GM11168 (cell line): ENCODE data around the gene PIK3R6.

Experiments
- in situ Hi-C: fragments of 300-500 bp; cut with MboI; formaldehyde crosslinking; loops from one replicate; pipeline ENCODE4 v1.12.0; 2022; ENCODE audit warnings: low sequenced_read_pairs; ENCODE audit not compliant: unreplicated experiment

Gene PIK3R6

DNA sequence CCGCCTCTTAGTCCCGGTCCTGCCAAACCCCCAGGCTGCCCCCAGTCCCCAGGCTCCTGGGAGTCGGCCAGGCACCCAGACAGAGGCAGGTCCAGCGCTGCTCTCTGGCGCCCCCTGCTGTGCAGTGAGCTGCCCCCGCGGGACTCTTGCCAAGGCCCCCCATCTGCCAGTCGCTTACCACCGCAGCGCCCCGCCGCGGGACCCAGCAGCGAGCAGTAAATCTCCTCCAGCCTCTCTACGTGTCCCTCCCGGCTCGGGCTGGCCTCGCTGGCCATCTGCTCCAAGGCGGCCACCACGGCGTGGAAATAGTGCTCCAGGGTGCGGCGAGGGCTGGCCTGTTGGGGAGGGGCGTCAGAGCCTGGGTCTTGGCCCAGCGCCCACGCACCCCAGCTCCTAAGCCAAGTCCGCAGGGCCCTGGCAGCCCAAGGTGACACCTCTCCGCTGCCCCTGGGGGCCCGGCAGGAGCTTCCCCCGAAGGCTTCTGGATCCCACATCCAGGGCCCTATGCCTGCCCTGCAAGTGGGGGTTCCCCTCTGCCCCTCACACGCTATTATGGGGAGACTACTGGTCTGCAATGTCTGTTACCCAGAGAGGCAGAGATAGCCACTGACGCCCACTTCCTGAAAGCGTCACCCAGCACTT, 34.6 kb downstream of the PIK3R6 start:
- in situ Hi-C loops = no loop called here

DNA sequence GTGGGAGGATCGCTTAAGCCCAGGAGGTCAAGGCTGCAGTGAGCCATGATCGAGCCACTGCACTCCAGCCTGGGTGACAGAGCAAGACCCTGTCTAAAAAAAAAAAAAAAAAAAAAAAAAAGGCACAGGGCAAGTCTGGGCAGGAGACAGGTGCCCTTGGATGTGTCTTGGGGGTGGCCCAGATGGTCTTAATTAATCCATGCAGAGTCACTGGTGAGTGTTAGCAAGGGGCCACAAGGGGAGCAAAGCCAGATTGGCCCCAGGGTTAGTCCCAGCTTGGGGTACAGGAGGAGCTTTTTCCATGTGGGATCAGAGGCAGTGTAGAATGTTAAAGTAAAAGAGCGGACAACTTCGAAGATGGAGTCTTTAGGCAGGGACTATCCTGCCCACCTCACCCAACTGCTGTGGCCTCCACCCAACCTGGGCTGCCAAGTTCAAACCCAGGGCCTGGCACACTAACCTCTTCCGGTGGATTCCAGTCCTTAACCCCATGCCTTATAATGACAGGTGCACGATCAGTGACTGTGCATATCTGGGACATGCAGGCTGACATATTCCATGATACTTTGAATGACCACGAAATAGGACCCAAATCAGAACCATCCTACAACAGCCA, 36.1 kb downstream of the PIK3R6 start:
- in situ Hi-C loops = no loop called here

DNA sequence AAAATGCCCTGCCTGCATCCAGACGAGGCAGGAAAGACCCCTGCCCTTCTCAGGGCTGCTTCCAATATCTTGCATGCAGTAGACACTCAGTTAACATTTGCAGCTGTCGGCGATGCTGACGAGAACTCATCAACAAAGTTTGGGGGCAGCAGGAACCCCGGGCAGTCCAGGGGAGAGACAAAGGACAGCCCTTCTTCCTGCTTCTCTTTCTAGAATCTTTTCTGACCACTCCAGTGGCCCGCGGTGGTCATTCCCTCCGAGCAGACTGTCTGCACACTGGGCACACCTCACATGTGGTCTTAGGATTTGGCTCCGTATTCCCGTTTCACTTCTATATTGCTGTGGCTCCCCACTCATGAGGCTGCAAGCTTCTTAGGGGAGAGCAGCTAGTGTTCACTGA, 37.3 kb downstream of the PIK3R6 start:
- in situ Hi-C loops = no loop called here

DNA sequence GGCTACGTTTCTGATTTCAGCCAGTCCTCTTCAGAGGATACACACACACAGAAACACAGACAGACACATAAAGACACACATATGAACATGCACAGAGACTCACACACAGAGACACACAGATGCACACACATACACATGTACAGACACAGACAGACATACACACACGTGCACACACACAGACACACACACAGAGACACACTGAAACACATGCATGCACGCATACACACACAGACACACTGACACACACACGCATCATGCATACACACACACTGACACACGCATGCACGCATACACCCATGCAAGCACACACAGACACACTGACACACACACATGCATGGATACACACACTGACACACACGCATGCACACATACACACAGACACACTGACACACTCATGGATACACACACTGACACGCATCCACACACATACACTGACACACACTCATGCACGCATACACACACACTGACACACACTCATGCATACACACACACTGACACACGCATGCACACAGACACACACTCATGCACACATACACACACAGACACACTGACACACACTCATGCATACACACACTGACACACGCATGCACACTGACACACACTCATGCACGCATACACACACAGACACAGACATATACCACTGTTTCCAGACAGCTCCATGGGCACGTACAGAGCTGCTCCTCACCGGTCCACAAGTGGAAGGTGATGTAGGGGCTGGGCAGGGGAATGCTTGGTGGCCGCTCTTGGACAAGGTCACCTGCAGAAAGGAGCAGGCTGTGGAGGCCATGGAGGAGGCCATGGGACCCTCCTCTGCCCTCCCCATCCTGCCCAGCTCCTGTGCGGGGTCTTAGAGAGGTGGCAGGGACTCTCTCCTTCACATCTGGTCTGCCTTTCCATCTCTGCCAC, 38.2 kb downstream of the PIK3R6 start:
- in situ Hi-C loops = no loop called here

DNA sequence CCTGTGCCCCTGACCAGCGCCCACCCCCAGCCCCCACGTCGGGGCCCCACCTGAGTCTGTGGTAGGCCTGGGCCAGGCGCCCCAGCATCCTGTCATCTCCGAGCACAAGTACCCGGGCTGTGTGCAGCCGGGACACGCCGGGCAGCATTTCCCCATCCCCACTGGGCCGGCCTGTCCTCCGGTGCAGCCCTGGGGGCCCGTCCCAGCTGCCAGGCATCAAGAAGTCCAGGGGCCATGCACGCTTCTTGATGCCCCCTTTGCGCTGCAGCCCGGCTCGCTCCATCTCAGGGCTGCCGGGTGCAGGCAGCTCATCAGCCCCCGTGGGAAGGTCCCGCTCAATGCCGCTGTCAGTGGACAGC, 39.0 kb downstream of the PIK3R6 start:
- in situ Hi-C loops = no loop called here

DNA sequence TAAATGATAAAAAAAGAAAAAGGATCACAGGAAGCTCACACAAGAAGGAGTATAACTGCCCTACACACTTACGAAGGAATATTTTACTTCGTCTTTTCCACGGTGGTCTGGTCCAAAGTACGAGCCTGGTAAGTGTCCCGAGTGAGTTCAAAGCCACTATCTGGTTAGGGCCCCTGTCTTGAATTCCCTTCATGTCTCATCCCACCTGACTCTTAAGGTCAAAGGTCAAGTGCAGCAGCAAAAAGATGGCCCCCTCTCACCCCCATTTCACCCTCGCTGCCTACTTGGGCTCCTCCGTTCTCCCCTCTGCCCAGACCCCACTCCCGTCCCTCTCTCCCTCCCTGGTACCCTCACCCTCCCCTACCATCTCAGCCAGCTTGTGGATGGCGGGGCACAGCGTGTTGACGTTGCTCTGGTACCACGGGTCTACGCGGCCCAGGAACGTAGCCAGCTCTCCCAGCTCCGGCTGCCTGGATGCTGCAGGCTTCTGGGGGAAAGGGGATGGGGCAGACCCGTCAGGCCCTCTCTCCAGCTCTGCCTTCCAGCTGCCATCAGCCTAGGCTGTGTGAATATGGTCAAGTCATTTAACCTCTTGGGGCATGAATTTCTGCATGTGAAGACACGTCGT, 40.6 kb downstream of the PIK3R6 start:
- in situ Hi-C loops = no loop called here

DNA sequence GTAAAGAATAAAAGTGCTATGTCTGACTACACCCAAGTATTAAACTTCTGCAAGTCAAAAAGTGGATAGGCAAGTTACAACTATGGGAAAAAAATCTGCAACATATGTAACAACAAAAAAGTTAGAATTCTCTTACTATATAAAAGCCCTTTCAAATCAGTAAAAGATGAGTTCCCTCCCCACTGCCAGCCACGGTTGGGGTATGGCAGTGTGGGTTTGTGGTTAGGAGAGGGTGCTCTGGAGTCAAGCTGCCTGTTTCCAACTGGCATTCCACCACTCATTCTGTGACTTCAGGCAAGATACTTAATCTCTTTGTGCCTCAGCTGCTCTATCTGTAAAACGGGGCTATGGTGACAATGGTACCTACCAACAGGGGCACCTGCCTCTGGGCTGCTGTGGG, 41.7 kb downstream of the PIK3R6 start:
- in situ Hi-C loops = no loop called here

DNA sequence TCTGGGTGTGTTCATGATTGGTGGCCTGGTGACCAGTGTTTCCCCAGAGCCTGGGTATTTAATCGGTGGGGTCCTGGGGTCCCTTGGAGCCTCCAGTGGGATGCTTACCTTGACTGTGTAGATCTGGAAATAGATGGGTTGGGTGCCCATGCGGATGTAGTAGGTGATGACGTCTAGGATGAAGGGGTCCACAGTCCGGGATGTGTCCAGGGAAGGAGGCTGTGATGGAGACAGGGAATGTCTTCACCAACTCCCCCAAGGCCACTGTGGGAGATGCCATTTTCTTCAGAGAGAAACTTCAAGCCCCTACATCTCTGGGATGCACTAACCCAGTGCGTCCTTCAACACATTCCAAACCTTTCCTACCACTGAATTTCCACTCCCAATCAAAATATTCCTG, 44.2 kb downstream of the PIK3R6 start:
- in situ Hi-C loops = no loop called here

DNA sequence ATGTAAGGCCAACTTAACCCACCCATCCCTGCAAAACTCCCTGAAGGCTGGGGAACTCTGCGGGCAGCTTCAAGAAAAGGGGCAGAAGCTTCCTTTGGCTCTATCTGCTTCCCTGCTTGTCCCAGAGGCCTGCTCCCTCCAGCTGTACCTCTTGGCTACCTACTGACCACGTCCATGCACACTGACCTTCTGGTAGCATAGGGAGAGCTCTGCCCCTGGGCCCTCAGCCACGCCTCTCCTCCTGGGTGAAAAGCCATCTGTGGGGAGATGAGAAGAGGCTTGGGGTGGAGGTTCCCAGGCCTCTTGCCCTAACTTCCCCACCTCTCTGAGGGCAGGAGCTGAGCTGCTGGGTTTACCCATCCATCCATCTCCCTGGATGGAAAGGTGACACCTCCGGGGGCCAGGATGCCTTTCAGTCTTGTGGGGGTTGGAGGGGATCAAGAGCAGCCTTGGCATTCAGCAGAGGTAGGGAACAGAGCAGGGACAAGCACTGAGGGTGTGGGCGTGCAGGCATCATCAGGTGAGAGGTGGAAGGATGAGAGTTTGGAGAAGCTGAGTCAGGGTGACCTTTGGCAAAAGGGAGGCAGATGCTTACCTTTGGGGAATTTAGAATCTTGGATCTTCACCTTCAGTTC, 45.0 kb downstream of the PIK3R6 start:
- in situ Hi-C loops = no loop called here

DNA sequence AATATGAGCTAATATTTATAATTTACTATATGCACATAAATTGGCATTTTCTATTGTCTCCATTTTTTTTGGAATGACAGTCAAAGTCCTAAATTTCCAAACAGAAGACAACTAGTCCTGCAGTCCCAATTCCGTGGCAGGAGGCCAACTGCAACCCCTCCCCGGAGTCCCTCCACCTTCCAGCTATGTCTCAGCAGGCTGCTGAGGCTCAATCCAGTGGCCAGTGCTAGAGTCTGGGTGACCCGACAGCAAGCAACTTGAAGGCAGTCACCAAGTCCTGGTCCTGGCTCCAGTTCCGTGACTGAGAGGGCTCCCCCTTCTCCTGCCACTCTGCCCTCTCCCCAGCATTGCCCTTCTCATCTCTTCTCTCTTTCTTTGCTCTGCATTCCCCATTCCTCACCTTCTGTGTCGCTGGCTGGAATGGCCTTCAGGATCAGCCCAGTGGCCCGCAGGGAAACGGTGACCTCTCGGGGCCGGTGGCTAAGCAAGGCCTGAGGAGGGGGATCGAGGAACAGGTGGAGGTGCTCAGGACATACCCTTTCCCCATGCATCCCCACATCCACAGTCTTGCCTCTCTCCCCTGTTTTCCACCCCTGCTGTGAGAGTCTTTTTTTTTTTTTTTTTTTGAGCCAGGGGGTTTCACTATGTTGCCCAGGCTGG, 45.9 kb downstream of the PIK3R6 start:
- in situ Hi-C loops = no loop called here

DNA sequence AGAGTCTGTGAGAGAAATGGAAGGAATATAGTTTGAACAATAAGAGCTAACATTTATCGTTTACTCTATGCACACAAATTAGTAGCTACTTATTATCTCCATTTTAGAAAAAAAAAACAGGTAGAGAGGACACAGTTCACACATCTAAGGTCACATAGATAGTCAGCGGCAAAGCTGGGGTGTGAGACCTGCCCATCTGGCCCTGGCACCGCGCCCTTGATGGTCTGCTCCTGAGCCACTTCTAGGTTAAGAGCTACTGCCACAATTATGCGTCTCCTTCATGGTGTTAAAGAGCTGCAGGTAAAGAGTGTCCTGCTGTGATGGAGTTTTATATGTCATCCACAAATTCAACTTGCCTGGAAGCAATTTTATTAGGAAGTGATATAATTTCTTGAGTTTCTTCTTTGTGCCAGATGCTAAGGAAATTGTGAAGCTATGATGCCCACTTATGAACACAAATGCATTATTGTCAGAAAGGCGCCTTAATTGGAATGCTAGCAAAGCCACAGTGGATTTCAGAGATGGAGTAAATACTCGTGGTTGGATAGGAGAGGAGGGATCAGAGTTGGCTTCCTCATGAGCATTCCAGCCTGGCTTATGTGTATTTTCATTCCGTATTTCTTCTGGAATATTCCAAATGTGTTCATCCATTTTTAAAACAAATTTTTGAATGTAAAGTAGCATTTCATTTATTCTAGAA, 47.0 kb downstream of the PIK3R6 start:
- in situ Hi-C loops = no loop called here

DNA sequence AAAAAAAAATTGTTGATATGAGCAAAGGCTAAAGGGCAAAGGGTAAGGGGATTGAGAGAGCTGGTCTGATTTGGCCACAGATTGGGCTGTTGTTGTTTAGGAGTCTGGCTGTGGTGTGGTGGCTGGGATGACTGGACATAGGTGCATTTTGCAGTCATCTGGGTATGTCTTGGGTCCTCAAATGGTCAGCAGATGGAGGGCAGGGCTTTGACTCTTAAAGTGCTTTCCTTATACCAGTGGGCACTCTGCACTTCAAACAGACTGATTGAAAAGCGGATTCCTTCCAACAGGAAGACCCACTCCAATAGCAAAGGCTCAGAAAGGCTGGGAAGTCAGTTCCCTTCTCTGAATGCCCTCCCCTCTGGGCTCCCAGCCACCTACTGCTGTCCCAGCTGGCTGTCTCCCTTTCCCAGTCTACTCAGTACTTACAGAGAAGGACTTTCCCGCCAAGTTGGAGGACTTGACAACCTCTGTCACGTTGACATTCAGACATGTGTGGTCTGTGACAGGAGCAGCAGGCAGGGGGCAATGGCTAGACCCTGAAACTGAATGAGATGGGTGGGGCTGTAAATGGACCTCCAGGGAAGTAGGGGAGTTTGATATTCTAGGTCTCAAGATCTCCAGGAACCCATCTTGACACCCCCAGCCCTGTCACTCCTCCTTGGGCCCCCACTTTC, 48.7 kb downstream of the PIK3R6 start:
- in situ Hi-C loops = no loop called here

DNA sequence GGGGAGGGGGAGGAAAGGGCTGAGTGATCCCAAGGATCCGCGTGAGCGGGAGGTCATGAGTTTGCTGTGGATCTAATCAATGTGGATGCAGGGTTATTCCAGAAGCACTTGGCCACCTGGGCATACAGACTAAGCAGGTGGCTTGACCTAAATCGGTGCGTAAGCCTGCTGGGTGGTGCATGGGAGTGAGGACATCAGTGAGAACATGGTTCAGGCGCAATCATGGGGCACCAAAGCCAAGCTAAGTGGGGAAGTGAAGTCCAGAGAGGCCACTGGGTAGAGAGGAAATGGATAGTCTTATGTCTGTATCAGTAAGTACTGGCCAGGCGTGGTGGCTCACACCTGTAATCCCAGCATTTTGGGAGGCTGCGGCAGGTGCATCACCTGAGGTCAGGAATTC, 49.4 kb downstream of the PIK3R6 start:
- in situ Hi-C loops = no loop called here

DNA sequence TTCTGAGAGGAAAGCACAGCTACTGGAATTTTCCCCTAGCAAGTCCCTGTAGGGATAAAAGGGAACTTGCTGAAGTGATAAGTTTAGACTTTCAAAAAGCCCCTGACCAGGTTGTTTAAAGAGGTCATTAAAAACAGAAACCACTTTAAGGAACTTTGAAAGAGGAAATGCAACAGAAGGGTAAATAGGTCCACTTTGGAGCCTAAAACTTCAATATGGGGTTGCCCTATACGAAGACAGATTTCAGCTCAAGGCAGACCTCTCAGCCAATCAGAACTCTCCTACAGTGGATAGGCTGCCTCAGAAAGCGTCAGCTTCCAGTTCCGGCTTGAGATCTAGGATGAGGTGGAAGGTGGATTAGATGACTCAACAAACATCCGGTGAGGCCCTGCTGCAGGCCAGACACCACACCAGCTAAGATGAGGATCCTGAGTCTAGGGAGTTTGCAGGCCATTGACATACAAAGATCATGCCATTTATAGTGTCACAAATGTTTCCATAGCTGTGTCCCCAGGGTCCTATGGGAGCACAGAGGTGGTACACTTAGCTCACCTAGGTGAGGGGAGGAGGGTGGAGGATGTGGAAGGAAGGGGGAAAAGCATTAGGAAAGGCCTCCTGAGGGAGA, 60.4 kb downstream of the PIK3R6 start:
- in situ Hi-C loops = loop anchor here (10.0 kb wide), 1 partner anchor 88 kb away; no protein-coding TSS in a partner anchor

DNA sequence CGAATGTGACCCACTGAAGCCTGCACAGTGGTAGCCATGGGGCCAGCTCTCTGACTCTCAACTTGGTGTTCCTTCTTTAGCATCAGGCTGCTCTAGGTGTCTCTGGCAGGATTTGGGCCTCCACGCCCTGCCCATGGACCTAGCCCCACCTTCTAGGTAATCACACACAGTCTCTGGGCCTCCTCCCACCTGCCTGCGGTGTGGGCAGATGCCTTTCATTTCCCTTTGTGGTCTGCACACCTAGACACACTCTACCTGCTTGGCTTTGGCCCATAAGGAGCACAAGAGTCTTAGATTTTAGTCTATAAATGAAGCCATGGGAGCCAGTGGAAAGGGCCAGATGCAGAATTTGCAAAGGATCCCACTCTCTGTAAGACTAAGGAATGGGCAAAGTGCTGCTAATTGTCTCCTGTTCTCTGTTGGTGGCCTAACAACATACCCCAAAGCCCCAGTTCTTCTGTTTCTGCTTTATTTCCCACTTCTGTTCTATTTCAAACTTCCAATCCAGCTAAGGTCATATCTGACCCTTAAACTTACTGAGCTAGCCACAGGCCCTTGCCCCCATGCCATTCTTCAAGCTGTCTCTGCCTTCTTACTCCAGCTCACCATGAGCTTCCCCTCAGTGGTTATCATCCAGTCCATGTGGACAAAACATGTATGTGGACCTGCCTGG, 61.1 kb downstream of the PIK3R6 start:
- in situ Hi-C loops = loop anchor here (10.0 kb wide), 1 partner anchor 88 kb away; no protein-coding TSS in a partner anchor

DNA sequence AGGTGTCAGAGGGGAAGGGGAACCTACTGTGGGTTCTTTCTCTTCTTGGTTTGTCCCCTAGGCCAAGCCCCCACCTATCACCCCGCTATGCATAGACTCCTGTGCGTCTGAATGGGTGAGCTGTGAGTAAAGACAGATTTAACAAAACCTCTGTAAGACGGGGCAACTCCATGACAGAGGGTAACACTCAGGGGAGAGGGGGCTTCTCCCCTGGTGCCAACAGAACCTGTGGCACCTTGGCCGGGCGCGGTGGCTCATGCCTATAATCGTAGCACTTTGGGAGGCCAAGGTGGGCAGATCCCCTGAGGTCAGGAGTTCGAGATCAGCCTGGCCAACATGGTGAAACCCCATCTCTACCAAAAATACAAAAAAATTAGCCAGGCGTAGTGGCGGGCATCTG, 62.1 kb downstream of the PIK3R6 start:
- in situ Hi-C loops = loop anchor here (10.0 kb wide), 1 partner anchor 89 kb away; no protein-coding TSS in a partner anchor

DNA sequence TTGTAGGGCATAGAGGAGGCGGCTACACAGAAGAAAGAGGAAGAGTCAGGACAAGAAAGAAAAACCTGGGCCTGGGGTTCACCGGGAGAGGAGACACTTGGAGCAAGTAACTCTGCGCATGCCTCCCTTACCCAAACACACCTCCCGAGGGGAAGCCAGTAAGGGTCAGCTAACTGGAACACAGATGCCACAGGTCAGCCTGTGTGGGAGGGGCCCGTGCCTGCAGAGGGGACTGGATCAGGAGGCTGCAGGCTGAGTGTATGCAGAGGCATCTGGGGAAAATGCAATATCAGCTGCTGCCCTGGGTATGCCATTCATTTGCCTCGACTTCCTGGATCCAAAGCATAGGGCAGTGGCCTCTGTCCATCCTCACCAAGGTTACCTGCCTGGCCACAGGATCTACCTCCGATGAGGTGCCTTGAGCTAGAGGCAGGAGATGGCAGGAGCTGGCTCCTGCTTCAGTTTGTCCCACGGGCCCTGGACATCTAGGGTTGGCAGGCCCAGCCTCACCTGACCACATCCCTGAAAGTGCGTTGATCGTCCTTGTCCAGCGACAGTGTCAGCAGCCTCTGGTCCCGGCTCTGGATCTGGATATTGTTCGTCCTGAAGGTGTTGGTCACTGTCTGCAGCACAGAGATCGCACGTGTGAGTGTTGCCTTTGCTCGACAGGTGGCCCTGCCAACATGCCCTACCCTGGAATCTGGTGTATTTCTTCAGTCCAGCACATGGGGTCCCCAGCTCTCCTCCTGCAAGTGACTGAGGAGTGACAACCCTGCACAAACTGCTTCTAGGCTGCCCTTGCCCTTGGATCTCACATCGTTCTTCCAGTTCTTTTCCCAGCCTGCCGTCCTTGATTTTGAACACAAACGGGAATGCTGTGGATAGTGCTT, 63.7 kb downstream of the PIK3R6 start:
- in situ Hi-C loops = loop anchor here (10.0 kb wide), 1 partner anchor 91 kb away; no protein-coding TSS in a partner anchor
